Measurements from ENCODE around the gene TES.
"Not testable (repeated sequence)": the region's sequence is repeated elsewhere in the genome, so short reads cannot be mapped to it uniquely, and the experiment has no call there.

Gene TES
- total RNA-seq, result 142 to 188 (median 175) reads per million in 4 experiments

GRCh38 chr7:116210345-116211005 lies at the start of gene TES:
Gene TES, plus strand, starts transcription at chr7:116210539. Its CDS starts 169 bp downstream, at chr7:116210708.
- peak; percentile 47 for DNase-seq

- no peak for DNase-seq
Measured at GRCh38 chr7:116161728-116162127, 48.6 kb upstream of the TES start.

GRCh38 chr7:116162254-116162653 lies 48.1 kb upstream of the TES start:
- DNase-seq, result no peak

- DNase-seq, result no peak
Measured at GRCh38 chr7:116162992-116163391, 47.3 kb upstream of the TES start.

- DNase-seq, result no peak
Measured at GRCh38 chr7:116164552-116165306, 45.6 kb upstream of the TES start.

- DNase-seq, result no peak
Measured at GRCh38 chr7:116165717-116166116, 44.6 kb upstream of the TES start.

- no peak for DNase-seq
Measured at GRCh38 chr7:116166156-116166555, 44.2 kb upstream of the TES start.

- no peak for DNase-seq
Measured at GRCh38 chr7:116167177-116167576, 43.2 kb upstream of the TES start.

GRCh38 chr7:116169060-116169459 lies 41.3 kb upstream of the TES start:
- no peak for DNase-seq

- DNase-seq, result no peak
Measured at GRCh38 chr7:116170180-116170579, 40.2 kb upstream of the TES start.

- no peak for DNase-seq
Measured at GRCh38 chr7:116171094-116171493, 39.2 kb upstream of the TES start.

GRCh38 chr7:116172353-116172752 lies 38.0 kb upstream of the TES start:
- no peak for DNase-seq

- peak; percentile 1 for DNase-seq
Measured at GRCh38 chr7:116173051-116174028, 37.0 kb upstream of the TES start.

- DNase-seq, result not testable (repeated sequence)
Measured at GRCh38 chr7:116175095-116175494, 35.2 kb upstream of the TES start.

GRCh38 chr7:116176226-116176625 lies 34.1 kb upstream of the TES start:
- DNase-seq, result no peak

- no peak for DNase-seq
Measured at GRCh38 chr7:116177009-116177408, 33.3 kb upstream of the TES start.

GRCh38 chr7:116180302-116180701 lies 30.0 kb upstream of the TES start:
- no peak for DNase-seq

- DNase-seq, result no peak
Measured at GRCh38 chr7:116182023-116182422, 28.3 kb upstream of the TES start.

- no peak for DNase-seq
Measured at GRCh38 chr7:116185450-116185849, 24.9 kb upstream of the TES start.

- no peak for DNase-seq
Measured at GRCh38 chr7:116185956-116186355, 24.4 kb upstream of the TES start.

- no peak for DNase-seq
Measured at GRCh38 chr7:116187400-116187799, 22.9 kb upstream of the TES start.

- no peak for DNase-seq
Measured at GRCh38 chr7:116193329-116194087, 16.8 kb upstream of the TES start.

Measured in effector CD8-positive, alpha-beta T cell (primary cell).